ENCODE measurements around the gene FSCN2. TPM values are rescaled to one million over a fixed set of nuclear protein-coding genes. Genes with fewer than 3 reads are reported as not detected.

FSCN2 gene
- total RNA-seq, 2 donors from 2014 or later = 1.0 to 2.2 TPM

- DNase-seq = no peak
- peaks cover 13% of the 10 kb centered on the region for H3K4me1 ChIP-seq
- intact Hi-C loops (cut with DNase I) = no loop called here
- no peaks in the 10 kb centered on the region for H3K36me3 ChIP-seq
- H3K4me3 ChIP-seq = no peak overlapping the region
- no peaks in the 10 kb centered on the region for H3K9me3 ChIP-seq
- no peak overlapping the region for H3K27ac ChIP-seq
- no peak overlapping the region for H3K9ac ChIP-seq (ENCODE audit: low read depth in 2 of 2, low read length in 2 of 2)
- peaks cover 18% of the 10 kb centered on the region for H3K27me3 ChIP-seq
- no peak for TF ChIP-seq CTCF (IDR thresholded peaks at IDR 0.05)
Observed at GRCh38 chr17:81538651-81539570, 10.7 kb downstream of the FSCN2 start.

GRCh38 chr17:81539571-81539900 lies 11.4 kb downstream of the FSCN2 start:
- intact Hi-C loops (cut with DNase I) = no loop called here

GRCh38 chr17:81539961-81540675 lies 11.9 kb downstream of the FSCN2 start:
- Histone ChIP-seq H3K4me1 (peaks cover 13% of the 10 kb centered on the region), H3K36me3 (no peaks in the 10 kb centered on the region), H3K9me3 (no peaks in the 10 kb centered on the region), H3K4me3 (no peak overlapping the region), H3K27me3 (peaks cover 18% of the 10 kb centered on the region), H3K27ac (no peak overlapping the region), H3K9ac (ENCODE audit: low read depth in 2 of 2, low read length in 2 of 2) (no peak overlapping the region)
- intact Hi-C loops (cut with DNase I) = no loop called here
- DNase-seq = no peak
- no peak for TF ChIP-seq CTCF (IDR thresholded peaks at IDR 0.05)

More at GRCh38 chr17:81539571-81539900, 11.4 kb downstream of the FSCN2 start:
- H3K27ac ChIP-seq = no peak overlapping the region
- H3K4me1 ChIP-seq = peaks cover 13% of the 10 kb centered on the region
- no peaks in the 10 kb centered on the region for H3K9me3 ChIP-seq
- no peak for TF ChIP-seq CTCF (IDR thresholded peaks at IDR 0.05)
- H3K9ac ChIP-seq (ENCODE audit: low read depth in 2 of 2, low read length in 2 of 2) = no peak overlapping the region
- H3K4me3 ChIP-seq = no peak overlapping the region
- DNase-seq = no peak
- peaks cover 18% of the 10 kb centered on the region for H3K27me3 ChIP-seq
- no peaks in the 10 kb centered on the region for H3K36me3 ChIP-seq

GRCh38 chr17:81540676-81541027 lies 12.5 kb downstream of the FSCN2 start:
- no peak overlapping the region for H3K4me3 ChIP-seq
- DNase-seq = no peak
- no peaks in the 10 kb centered on the region for H3K36me3 ChIP-seq
- H3K9ac ChIP-seq (ENCODE audit: low read depth in 2 of 2, low read length in 2 of 2) = no peak overlapping the region
- intact Hi-C loops (cut with DNase I) = no loop called here
- H3K9me3 ChIP-seq = no peaks in the 10 kb centered on the region
- H3K4me1 ChIP-seq = peaks cover 13% of the 10 kb centered on the region
- no peak for TF ChIP-seq CTCF (IDR thresholded peaks at IDR 0.05)
- peaks cover 18% of the 10 kb centered on the region for H3K27me3 ChIP-seq
- no peak overlapping the region for H3K27ac ChIP-seq

GRCh38 chr17:81541123-81541522 lies 12.9 kb downstream of the FSCN2 start:
- Histone ChIP-seq H3K27ac (no peak overlapping the region), H3K36me3 (no peaks in the 10 kb centered on the region), H3K4me3 (no peak overlapping the region), H3K9me3 (no peaks in the 10 kb centered on the region), H3K4me1 (peaks cover 13% of the 10 kb centered on the region), H3K9ac (ENCODE audit: low read depth in 2 of 2, low read length in 2 of 2) (no peak overlapping the region), H3K27me3 (peaks cover 15% of the 10 kb centered on the region)
- DNase-seq = no peak
- intact Hi-C loops (cut with DNase I) = no loop called here
- no peak for TF ChIP-seq CTCF (IDR thresholded peaks at IDR 0.05)

All from colonic mucosa (tissue), 4 donors.